CD1c-positive myeloid dendritic cell (primary cell): Measurements from ENCODE around the gene TBRG4.
"Not testable (repeated sequence)": the region's sequence is repeated elsewhere in the genome, so short reads cannot be mapped to it uniquely, and the experiment has no call there.

Experiments
- DNase-seq: peaks from one replicate; pipeline ENCODE4 v3.0.0-alpha.2; 2016; ENCODE audit errors: extremely low spot score

The TBRG4 gene

DNA sequence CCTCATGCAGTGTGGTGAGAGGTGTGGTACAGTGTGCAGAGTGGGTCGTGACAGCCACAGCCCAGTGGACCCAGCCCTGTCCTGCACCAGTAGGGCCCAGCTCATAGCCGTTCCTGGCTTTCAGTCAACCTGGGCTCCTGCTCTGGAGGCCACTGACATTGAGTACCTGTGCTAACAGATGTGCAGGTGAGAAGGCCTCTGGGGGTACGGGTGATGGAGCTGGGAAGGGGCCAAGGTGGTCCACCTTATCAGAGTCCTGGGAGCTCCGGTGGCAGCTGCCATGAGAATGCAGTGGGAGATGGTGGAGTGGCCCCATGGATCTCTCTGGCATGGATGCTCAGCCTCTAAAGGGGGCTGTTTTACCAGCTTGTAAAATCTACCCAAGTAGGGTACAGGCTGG, 6.1 kb upstream of the TBRG4 start:
- DNase-seq: no peak

DNA sequence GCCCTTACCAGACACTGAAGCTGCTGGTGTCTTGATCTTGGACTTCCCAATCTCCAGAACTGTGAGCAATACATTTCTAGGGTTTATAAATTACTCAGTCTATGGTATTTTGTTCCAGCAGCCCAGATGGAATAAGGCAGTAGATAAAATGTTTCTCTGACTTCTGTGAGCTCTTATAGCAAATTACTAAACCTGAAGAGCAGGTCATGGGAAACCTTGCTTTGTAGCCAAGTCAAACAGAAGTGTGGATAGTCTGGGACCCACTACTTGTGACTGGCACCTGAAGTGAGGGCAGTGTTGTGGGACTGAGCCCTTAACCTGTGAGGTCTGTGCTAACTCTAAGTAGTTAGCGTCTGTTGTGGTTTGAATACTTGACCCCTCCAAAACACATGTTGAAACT, 4.6 kb upstream of the TBRG4 start:
- no peak for DNase-seq

DNA sequence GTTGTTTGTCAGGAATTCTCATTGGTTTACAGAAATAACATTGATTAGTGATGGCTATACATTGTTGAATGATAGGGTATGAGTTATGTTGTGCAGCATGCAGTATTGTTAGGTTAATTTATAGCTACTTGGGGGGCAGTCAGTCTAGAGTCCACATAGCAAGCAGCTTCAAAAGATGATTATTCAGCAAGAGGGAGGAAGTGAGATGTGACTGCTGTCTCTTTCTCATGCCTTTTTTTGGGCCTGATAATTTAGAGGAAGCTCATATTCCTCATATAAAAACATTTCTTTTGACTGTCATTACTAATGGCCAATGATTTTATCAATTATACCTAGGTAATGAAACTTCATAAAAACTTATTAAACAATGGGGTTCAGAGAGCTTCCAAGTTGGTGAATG, 3.4 kb upstream of the TBRG4 start:
- DNase-seq: no peak

DNA sequence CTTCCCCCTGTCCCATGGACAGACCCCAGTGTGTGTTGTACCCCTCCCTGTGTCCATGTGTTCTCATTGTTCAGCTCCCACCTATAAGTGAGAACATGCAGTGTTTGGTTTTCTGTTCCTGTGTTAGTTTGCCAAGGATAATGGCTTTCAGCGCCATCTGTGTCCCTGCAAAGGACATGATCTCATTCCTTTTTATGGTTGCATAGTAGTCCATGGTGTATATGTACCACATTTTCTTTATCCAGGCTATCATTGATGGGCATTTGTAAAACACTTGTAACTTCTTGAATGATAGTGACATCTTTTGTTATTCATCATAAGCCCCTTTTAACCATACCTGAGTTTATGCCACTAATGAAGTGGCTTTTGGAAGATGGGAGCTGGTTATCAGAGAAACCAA, 2.8 kb upstream of the TBRG4 start:
- DNase-seq: not testable (repeated sequence)

DNA sequence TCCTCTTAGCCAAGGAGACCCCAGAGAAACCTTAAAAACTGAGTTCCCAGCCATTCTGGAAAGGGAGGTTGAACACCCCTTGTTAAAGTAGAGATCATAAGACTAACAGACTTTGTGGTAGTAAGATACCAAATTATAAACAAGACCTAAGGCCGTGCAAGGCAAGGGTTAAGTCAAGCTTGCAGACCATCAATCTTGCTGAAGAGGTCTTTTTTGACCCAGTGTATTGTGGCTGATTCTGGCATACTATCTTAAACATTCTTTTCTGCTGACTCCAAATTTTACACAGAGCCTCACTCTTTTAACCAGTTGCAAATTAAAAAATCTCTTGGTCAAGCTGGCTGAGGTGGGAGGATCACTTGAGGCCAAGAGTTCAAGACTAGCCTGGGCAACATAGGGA, 1.2 kb upstream of the TBRG4 start:
- DNase-seq: no peak

DNA sequence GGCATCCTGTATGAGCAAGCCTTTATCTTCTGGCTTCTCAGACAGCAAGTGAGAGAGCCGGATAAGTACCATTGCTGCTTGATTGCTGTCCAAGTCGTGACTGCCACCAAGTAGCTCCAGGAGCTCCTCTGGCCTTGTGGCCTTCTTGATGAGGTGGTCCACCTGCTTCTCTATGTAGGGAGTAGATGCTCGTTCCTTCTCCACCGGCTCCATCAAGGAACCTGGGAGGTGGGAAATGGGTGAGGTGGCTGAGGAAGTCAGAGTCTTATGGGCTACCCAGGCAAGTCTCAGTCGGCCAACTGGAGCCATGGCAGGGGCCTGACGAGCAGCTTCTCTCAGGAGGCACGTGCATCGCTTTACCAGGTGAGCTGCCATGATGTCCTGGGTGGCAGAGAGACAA, 2.6 kb downstream of the TBRG4 start:
- no peak for DNase-seq

DNA sequence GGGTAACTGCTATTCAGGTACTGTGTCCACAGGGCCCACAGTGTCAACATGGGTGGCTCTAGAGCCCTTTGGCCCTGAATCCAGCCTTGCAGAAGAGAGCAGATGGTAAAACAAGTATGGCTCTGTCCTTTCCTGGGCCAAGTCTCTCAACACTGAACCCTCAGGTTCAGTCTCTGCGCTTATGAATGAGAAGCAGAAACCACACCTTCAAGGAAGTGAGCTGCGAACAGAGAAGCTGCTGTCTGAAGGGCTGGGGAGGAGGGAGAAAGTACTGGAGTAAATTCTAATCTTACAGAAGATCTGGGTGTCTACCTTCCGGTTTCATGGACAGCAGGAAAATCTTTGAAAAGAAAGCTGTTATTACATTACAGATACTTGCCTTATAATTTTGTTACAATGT, 4.1 kb downstream of the TBRG4 start:
- no peak for DNase-seq

DNA sequence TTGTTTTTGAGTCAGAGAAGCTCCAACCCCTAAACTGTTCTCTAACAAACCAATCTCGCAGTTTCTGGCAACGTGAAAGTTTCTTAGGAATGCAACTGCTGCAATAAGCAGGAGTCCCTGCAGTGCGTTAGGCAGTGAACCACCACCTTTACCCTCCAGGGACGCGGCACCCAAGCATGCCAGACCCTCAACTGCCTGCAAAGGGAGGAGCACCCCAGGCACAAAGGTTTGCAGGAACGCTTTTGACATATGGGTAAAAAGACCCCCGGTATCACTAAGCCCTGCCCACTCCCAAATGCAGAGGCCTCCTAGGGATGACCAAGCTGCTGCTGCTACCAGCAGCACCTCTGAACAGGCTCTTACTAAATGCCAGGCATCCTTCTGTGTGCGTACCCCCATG, 4.7 kb downstream of the TBRG4 start:
- no peak for DNase-seq

DNA sequence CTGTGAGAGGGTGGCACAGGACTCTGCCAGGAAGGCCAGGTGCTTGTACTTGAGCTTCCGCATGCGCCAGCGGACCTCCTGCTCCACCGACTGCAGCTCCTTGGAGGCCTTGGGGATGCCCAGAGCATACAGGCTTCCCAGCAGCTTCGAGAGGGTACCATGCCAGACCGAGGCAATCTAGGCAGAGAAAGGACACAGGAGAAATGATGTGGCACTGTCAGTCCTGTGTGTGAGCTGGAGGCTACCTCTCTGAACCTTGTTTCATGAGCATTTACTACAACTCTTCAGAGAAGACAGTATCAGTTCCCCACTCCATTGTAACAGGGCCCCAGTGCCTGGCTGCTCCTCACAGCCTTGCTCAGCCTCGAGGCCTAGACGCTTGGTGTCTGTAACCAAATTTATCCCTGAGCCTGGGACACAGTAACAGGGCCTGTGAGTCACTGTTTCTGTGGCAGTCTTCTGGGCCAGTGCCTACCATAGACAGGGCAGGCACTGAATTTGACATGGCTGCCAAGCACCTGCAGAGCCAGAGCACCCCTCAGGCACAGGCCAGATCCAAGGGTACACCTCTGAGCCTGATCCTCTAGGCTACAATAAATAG, 5.8 kb downstream of the TBRG4 start:
- DNase-seq: no peak

DNA sequence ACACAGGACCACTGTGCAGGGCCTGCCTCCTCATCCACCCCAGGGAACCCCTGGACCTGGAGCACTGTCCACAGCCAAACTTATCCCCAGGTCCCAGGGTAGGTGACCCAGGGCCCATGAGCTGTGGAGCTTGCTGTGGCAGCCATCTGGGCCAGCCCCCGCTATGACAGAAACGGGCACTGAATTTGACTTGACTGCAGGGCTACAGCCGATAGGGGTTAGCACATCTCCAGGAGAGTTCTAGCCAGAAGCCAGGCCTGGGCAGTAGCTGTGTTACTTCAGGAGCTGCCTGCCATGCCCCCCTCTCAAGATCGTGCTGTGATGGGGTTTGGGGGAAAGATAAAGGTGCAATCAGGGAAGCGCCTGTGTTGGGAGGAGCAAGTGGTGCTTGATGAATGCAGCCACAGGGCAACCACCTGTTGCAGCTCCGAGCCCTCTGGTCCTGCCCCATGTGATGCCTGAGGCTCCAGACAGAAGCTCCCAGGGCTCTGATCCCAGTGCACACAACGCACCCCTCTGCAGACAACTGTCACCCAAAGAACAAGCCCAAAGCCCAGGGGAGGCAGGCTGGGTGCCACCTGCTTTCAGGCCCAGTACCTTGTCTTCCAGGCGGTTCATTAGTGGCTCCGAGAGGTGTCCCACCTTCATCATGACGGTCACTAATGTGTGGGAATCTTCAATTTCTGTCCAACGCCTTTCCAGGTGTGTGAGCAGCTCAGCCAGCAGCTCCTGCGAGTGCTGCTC, 6.5 kb downstream of the TBRG4 start:
- no peak for DNase-seq

DNA sequence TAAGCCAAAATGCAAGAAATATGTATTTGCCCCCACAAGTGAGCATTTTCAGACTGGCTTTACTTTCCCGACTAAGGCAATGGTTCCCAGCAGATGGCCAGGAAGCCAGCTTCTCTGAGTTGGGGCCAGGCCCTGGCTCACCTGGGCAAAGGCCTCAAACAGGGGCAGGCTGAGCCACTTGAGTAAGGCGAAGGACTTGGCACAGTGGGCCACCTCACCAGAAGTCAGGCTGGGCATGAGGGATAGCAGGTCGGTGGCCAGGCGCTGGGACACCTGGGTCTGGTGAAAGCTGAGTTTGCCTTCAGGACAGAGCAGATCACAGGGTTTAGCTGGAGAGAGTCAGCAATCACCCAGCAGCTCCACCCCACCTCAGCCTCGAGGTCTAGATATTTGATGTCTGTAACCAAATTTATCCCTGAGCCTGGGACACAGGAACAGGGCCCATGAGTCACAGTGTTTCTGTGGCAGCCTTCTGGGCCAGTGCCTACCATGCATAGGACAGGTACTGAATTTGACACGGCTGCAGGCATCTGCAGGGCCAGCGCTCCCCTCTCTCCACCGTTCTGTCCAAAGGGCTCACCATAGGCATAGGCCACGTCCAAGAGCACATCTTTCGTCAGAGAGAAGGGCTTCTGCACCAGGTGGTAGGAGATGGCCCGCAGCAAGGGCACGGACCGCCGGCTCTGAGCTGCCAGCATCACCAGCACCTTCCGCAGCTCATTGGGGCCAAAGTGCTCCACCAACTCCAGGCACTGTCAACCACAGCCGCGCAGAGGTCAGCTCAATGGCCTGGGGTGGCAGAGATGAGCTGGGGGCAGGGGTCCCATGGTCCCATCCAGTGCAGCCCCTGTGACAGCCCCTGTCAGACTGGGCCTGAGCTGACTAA, 7.3 kb downstream of the TBRG4 start:
- no peak for DNase-seq

DNA sequence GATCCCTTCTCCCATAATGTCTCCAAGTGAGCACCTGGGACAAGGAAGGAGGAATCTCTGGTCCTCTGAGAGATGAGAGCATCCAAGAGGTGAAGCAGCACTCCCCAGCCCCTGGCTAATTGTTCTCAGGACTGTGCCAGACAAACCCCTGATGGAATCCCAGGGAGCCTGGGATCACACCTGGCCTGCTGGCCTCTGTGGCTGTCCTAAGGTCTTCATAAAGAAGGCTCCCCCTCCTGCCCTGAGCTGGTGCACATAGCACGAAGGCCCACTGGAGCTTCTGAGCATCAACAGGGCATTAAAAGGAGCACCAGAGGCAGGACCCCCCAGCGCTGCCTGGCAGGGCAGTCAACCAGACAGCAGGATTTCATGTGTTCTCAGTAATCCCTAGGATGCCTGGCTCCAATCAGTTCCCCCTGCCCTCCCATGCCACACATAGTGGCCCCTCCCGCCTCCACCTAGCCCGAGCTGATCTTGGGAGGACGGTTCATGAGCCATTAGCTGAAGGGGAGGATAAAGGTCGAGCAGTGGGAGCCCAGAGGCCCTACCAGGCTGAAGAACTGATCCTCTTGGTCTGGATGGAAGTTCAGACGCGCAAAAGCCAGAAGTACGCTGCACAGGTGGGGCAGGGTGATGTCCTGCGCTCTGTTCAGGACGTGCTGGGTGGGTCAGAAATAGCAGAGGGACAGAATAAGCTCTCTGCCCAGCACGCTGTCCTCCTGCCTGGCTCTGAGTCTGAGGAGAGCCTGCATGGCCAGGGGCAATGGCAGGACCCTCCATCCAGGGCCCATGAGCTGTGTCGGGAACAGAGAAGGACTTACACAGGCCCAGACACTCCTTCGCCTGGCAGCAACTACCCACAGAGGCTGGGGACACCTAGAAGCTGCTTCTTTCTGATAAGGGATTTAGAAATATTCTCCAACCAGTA, 8.4 kb downstream of the TBRG4 start:
- no peak for DNase-seq

DNA sequence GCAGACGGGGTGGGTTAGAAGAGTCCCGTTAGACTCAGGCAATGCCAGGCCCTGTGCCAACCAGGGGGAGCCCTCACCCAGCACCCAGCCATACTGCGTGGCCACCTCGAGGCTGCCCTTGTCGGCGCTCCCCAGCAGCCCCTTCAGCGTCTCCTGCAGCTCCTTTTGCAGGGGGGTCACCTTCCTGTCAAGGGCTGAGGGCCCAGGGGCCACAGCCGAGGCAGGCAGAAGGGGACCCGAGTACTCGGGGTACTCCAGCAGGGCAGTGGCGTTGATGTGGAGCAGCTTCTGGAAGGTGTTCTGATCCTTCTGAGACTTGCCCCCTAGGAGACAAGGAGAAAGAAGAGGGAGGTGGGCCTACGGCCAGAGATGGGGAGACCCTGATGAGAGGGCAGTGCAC, 9.7 kb downstream of the TBRG4 start:
- DNase-seq: no peak

DNA sequence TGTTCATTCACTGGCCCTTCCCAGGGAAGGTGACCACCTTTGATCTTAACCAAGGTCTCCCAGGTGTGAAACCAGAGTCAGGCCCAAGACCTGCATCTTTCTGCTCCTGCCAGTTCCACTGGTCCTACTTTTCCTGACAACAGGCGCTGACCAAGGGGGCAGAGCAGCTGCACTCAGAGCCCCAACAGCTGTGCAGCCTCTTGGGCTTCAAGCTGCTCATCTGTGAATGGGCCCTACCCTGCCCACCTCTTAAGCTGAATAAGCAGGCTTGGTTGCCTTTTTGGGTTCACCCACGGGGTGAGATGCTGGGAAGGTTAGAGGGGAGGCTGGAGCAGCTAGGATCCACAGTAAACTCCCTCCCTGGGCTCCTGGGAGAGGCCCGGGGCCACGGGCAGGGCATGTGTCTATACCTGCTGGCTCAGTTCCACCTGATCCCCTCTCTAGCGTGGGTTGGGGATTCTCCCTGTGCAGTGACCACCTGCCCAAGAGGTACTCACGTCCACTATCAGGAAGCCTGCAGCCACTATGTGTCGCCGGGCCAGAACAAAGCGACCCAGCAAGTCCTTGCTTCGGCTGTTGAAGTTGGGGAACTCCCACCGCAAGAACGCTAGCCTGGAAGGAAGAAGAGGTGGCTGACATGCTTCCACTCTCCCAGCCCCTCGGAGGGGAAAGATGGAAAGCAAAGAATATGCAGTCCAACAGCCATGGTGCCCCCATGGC, 10.6 kb downstream of the TBRG4 start:
- no peak for DNase-seq

DNA sequence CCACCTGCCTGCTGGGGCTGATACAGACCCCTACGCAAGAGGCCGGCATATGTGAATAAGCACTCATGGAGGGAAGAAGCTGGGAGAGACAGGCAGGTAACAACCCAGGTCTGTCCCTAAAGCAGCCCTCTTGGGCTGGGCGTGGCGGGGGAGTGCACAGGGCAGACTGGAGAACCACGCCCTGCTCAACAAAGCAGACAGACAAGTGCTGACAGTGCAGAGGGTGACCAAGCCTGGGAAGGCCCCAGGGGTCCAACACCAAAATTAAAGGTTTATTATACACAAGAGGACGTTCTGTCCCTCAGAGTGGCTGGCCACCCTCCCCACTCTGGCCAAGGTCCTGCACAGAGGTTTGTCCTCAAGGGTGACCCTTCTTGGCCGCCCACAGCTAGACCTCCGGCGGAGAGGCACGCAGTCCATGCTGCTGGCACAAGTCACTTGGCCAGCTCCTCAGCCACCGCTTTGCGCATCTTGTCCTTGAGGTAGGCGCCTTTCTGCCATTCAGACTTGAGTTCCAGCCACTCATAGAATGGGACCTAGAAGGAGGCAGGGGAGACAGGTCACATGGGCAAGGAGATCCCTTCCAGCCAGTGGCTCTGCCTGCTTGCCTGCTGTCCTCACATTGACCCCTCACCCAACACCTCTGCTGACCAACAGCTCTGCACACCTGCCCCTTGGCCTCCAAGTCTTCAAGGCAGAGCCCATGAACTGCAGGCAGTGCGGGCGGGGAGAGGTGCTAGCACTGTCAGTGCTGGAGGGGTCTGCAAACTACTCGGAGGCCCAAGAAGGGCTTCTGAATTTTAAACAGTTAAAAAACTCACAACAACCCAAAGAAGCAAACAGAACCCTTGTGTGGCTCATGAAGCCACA, 11.4 kb downstream of the TBRG4 start:
- no peak for DNase-seq

DNA sequence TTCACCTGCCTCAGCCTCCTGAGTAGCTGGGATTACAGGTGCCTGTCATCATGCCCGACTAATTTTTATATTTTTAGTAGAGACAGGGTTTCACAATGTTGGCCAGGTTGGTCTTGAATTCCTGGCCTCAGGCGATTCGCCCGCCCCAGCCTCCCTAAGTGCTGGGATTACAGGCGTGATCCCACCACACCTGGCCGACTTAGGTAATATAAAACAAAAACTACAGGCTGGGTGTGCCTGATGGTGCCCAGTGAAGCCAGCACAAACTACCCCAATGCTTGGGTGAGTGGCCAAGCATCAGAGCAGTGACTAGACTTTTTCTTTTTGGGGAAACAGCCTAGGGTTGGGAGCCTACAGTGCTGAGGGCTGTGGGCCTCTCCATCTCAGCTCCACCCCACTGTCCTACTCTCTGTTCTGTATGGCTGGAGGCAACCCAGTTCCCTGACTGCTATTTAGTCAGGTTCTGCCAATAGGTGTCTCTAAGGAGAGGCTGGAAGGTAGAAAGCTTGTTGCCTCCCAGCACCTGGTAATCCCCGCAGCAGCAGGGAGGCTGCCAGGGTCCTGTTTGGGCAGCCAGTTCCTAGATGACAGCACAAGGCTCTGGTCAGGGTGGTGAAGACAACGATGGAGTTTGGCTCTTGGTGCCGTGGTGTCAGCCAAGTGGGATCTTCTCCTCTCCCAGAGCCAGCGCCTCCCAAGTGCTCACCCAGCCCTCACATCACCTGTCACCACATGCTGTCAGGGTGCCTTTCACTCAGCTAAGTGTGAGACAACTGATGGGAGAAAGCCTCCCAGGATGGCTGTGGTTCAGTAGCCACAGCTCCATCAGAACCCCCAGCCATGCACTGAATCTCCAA, 12.3 kb downstream of the TBRG4 start:
- DNase-seq: no peak

DNA sequence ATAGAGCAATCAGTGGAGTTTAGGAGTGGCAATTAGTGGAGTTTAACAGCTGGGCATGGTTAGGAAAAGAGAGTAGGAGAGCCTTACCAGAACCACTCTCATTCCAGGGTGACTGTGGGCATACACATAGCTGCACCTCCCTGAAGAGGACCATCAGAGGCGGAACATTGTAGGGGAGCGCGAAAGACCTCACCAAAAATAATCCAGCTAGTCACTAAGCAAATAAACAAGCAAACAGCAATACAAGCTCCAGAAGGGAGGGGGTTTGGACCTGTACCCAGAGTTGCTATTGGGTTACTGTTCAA, 18.6 kb downstream of the TBRG4 start:
- DNase-seq: no peak

DNA sequence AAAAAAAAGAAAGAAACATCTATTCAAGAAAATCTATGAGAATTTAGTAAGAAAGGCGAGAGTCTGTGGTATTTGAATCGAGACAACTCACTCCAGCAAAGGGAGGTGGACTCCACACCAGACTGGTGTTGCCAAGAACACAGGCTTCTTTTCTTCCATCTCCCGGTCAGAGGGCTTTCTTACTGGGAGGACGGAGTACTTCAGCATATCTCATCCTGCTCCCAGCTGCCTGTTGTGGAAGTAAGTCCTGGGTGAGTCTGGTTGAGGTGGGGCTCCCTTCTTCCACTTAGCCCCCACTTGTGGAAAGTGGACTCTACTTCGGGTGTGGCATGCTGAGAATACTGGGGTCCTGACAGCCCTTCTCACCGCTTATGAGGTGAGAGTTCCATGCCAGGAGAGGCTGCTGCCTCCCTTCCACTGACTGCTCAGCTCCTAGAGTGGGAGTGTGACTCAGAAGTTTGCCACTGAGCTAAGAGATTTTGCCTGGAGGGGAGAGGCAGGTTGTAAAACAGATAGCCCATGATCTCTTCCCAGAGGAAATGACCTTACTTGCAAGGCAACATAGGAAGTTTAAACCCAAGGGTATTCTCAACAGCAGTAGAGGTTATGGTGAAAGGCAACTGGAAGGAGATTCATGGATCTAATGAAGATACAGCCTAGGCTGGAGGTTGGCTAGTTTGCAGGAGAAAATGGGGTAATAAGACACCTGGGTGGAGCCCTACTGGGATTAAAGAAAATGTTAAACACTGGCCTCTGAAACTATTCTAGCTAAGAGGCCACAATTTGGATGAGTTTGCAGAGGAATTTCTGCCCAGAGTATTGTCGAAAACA, 19.2 kb downstream of the TBRG4 start:
- DNase-seq: no peak
